ENCODE results near the gene ROR1. TPM values are rescaled to one million over a fixed set of nuclear protein-coding genes. Genes with fewer than 3 reads are reported as not detected.

The ROR1 gene
- total RNA-seq, 2 experiments from 2014 or later, result 0.47 to 1.4 TPM

DNA sequence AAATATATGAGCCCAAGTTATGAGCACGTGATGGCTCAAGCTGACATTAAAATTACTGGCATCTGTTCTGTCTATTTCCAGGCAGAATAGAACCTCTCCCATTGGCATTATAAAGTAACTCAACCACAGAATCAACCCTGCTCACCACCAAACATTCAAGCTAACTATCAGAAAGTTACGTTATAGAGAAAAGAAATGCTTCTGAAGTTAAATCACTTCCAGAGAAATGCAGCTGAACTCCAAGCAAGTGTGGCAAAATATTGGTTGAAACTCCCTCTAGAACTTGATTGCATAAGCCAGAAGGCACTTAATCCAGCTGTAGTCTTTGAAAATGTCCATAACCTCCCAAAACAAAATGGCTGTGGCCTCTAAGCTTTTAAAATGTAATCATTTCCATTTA lies 393.4 kb downstream of the ROR1 start:
- Histone ChIP-seq H2AFZ (ENCODE audit: low read length) (no peak overlapping the region), H3K9me3 (ENCODE audit: low read length) (no peaks in the 10 kb centered on the region), H3K27ac (ENCODE audit: low read depth, low read length, poor library complexity, severe bottlenecking) (no peak overlapping the region), H4K20me1 (ENCODE audit: insufficient read depth, low read length) (no peaks in the 10 kb centered on the region), H3K4me3 (ENCODE audit: low read depth, low read length, poor library complexity, severe bottlenecking) (no peak overlapping the region), H3K79me2 (ENCODE audit: insufficient read depth, low read depth, low read length) (no peaks in the 10 kb centered on the region), H3K4me1 (ENCODE audit: insufficient read depth, low read length, poor library complexity, severe bottlenecking) (no peaks in the 10 kb centered on the region), H3K9me2 (ENCODE audit: insufficient read depth, low read length) (no peaks in the 10 kb centered on the region), H3K36me3 (ENCODE audit: insufficient read depth, low read length) (no peaks in the 10 kb centered on the region), H3K4me2 (ENCODE audit: low read length) (no peak overlapping the region)
- no peak for TF ChIP-seq EZH2phosphoT487 (IDR thresholded peaks at IDR 0.05; ENCODE audit: borderline replicate concordance, low read depth, low read length)
- no peak for TF ChIP-seq CTCF (conservative IDR thresholded peaks at IDR 0.05; ENCODE audit: low read length)
- BruUV-seq (replicated peaks), result no TSS peak
- intact Hi-C loops (cut with micrococcal nuclease; ENCODE audit: unreplicated experiment), result no loop called here
- CTCF ChIA-PET (ENCODE audit: unreplicated experiment), result no interaction called here
- POLR2A ChIA-PET, result interaction anchor here (1.1 kb wide), 1 partner anchor 31 kb away, joined by 3 read pairs; no protein-coding TSS in a partner anchor
- no peak for DNase-seq (ENCODE audit: low spot score)

DNA sequence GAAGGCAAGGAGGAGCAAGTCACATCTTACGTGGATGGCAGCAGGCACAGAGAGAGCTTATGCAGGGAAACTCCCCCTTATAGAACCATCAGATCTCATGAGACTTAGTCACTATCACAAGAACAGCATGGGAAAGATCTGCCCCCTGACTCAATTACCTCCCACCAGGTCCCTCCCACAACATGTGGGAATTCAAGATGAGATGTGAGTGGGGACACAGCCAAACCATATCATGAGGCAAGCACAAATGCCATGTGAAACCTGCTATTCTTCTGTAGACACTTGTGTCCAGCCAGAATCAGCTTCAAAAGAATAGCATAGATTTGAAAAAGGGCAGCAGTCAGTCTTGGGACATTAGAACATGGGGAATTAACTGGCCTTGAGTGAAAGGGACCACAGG lies 397.4 kb downstream of the ROR1 start:
- Histone ChIP-seq H3K9me3 (ENCODE audit: low read length) (no peaks in the 10 kb centered on the region), H3K27ac (ENCODE audit: low read depth, low read length, poor library complexity, severe bottlenecking) (no peak overlapping the region), H3K4me2 (ENCODE audit: low read length) (no peak overlapping the region), H3K4me1 (ENCODE audit: insufficient read depth, low read length, poor library complexity, severe bottlenecking) (no peaks in the 10 kb centered on the region), H2AFZ (ENCODE audit: low read length) (no peak overlapping the region), H4K20me1 (ENCODE audit: insufficient read depth, low read length) (no peaks in the 10 kb centered on the region), H3K9me2 (ENCODE audit: insufficient read depth, low read length) (no peaks in the 10 kb centered on the region), H3K79me2 (ENCODE audit: insufficient read depth, low read depth, low read length) (no peaks in the 10 kb centered on the region), H3K4me3 (ENCODE audit: low read depth, low read length, poor library complexity, severe bottlenecking) (no peak overlapping the region), H3K36me3 (ENCODE audit: insufficient read depth, low read length) (no peaks in the 10 kb centered on the region)
- no TSS peak for BruUV-seq (replicated peaks)
- no peak for DNase-seq (ENCODE audit: low spot score)
- CTCF ChIA-PET (ENCODE audit: unreplicated experiment), result no interaction called here
- no peak for TF ChIP-seq EZH2phosphoT487 (IDR thresholded peaks at IDR 0.05; ENCODE audit: borderline replicate concordance, low read depth, low read length)
- no peak for TF ChIP-seq CTCF (conservative IDR thresholded peaks at IDR 0.05; ENCODE audit: low read length)
- POLR2A ChIA-PET, result interaction anchor here (0.7 kb wide), 1 partner anchor 216 kb away, joined by 5 read pairs; no protein-coding TSS in a partner anchor
- intact Hi-C loops (cut with micrococcal nuclease; ENCODE audit: unreplicated experiment), result no loop called here

GRCh38 chr1:64171797-64172281 lies 398.0 kb downstream of the ROR1 start:
- Histone ChIP-seq H2AFZ (ENCODE audit: low read length) (no peak overlapping the region), H4K20me1 (ENCODE audit: insufficient read depth, low read length) (no peaks in the 10 kb centered on the region), H3K4me1 (ENCODE audit: insufficient read depth, low read length, poor library complexity, severe bottlenecking) (no peaks in the 10 kb centered on the region), H3K4me2 (ENCODE audit: low read length) (no peak overlapping the region), H3K9me2 (ENCODE audit: insufficient read depth, low read length) (no peaks in the 10 kb centered on the region), H3K79me2 (ENCODE audit: insufficient read depth, low read depth, low read length) (no peaks in the 10 kb centered on the region), H3K9me3 (ENCODE audit: low read length) (no peaks in the 10 kb centered on the region), H3K36me3 (ENCODE audit: insufficient read depth, low read length) (no peaks in the 10 kb centered on the region), H3K4me3 (ENCODE audit: low read depth, low read length, poor library complexity, severe bottlenecking) (no peak overlapping the region), H3K27ac (ENCODE audit: low read depth, low read length, poor library complexity, severe bottlenecking) (no peak overlapping the region)
- CTCF ChIA-PET (ENCODE audit: unreplicated experiment), result no interaction called here
- TF ChIP-seq CTCF (conservative IDR thresholded peaks at IDR 0.05; ENCODE audit: low read length) (no peak), EZH2phosphoT487 (IDR thresholded peaks at IDR 0.05; ENCODE audit: borderline replicate concordance, low read depth, low read length) (no peak)
- DNase-seq (ENCODE audit: low spot score), result no peak
- POLR2A ChIA-PET, result interaction anchor here (0.7 kb wide), 1 partner anchor 216 kb away, joined by 5 read pairs; no protein-coding TSS in a partner anchor
- intact Hi-C loops (cut with micrococcal nuclease; ENCODE audit: unreplicated experiment), result no loop called here
- no TSS peak for BruUV-seq (replicated peaks)

Measured in OCI-LY7 (cell line).